NOMO-1 treated with DMSO at 0.1 percent for 48 hours (cell line): ENCODE measurements around the gene B9D1.

ENCODE experiments used
- DNase-seq: peaks from one replicate; lab custom pipeline; 2025; ENCODE audit not compliant: unreplicated experiment; lab: John Stamatoyannopoulos, UW

The B9D1 gene

DNA sequence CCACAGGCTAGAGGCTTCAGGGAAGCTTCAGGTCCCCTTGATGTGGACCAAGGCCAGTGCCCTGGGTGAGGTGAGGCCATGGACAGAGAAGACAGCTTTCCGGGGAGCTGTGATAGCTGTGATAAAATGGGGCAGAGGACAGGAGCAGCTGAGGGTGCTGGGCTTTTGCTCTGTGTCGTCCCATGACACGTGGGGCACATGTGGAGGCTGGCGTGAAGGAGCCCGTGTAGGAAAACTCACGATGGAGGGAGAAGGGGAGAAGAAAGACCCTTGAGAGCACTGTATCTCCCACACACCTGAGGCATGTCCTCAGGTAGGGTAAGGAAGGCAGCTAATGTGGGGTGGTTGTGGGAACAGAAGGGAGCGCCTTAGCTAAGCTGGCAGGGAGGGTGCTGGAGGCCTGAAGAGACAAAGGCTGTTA lies 21.3 kb downstream of the B9D1 start:
- no peak for DNase-seq

DNA sequence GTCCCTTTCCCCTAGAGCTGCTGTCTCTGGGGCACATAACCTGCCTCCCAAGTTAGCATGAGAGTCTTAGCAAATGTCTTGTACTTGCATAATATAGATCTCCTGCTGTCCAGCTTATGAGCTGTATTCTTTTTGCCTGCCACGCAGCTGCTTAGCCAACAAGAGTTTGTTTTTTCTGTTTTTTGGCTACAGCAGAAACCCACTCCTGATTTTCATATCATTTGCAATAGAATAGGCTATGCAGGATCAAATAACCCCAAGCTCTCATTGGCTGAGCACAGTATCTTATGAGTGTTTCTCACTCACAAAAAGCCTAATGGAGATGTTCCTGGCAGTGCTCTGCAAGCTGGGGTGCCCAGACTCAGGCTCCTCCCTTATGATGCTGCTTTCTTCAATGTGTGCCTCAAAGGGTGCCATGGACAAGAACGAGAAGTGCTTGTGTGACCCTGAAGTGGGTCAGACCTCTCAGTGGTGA lies 23.1 kb downstream of the B9D1 start:
- DNase-seq: no peak

DNA sequence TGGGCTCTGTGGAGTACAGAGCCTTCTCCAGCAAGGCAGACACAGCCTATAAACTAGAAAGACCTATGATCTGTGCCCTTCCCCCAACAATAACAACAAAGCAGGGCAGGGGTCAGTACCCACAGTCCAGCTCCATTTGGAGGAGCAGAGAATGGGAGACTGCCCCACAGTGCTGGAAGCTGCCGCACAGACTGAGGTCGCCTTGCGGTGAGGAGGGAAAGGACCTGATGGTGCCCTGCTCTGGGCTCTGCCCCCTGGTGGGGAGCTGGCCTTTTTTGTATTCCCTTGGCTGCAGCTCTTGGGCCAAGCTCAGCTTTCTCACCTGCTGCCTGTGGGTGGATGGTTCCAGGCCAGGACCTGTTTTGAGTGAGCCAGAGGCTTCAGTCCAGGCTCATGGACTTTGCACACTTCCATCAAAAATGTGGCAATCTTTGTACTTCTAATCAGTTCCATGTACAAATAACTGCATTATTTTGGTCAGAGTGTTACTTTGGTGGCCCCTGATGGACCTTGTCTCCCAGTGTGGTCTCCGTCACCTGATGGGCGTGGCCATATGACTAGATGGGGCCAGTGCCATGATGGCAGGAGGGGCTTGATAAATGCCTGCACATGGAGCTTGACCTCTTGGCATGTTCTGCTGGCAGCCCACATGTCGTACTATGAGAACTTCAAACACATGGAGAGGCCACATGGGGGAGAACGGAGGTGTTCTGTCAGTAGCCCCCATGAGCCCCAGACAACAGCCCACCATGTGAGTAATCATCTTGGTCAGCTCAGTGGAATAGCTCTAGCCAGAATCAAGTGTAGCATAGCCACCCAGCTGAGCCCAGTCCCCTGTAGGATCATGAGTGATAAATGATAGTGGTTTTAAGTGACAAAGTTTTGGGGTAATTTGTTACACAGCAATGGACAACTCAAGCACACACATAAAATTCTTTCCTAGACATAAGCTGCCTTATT lies 24.2 kb downstream of the B9D1 start:
- DNase-seq: peak; percentile 33

DNA sequence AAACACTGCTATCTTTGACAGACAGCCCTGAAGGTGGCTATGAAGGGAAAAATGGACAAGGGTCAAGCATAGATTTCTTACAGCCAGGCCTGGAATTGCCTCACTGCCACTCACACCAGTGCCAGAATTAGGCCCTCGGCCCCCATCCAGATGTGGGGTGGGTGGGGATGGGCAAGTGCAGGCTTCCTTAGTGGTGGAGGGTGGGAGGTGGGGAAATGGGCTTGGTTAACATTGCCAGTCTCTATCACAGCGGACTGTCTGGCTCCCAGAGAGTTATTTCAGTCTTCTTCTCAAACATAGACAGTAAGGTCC lies 24.9 kb downstream of the B9D1 start:
- DNase-seq: no peak

DNA sequence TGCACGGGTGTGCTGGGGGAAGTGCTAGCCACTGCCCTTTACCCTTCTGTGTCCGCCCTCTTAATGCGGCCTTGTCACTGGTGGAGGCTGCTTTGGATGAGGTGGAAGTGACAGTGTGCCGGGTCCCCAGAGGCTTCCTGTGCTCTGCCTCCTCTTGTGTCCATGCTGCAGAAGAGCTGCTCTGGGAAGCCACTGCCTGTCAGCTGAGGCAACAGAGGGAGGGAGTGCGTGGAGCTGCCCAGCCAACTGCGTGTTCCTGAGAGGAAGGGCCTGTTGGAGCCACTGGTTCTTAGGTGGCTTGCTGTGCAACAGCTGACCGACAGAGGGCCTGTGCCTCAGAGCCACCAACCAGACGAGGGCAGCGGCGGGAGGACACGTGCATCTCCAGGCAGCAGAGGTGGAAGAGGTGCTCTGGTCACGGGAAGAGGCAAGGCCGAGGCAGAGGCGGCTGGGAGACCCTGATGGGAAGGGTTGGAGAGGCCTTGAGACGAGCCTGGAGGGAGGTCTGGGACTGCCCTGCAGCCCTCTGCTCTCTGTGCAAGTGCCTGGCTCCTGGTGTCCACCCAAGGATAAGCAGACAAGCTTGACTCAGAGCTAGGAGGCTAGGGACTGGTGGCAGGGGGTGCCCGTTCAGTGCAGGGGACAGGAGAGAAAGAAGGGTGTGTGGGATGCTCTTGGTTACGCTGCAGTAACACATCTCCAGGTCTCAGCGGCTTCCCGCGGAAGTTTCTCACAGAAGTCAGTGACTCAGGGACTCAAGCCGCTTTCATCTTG lies 25.4 kb downstream of the B9D1 start:
- no peak for DNase-seq

DNA sequence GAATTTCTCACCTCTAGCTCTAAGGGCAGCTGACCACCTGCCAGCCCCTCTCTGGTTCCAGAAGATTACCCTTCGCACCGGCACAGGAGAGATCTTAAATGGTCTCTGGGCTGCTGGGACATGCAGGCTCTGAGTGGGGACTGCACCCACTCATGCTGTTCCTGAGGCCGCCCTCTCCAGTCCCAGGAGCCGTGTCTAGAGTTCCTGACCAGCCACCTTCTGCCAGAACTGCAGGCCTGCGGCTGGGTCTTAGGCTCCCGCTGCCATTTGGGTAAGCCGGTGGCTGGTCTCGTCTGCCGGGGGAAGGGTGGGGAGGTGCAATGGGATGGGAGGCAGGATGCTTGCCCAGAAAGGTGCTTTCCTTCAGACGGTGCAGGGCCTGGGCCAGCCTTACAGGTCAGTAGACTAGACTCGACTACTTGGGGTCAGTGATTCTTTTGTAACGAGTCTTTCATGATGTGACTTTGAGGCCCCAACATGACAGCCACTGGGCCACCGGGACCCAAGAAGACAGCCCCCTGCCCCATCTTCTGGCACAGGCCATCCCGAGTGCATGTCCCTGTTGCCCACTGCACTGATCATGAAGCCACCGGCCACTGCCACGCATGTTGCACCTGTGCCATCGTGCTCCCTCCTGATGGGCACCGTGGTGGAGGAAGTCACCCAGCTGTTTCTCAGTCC lies 26.4 kb downstream of the B9D1 start:
- DNase-seq: no peak

DNA sequence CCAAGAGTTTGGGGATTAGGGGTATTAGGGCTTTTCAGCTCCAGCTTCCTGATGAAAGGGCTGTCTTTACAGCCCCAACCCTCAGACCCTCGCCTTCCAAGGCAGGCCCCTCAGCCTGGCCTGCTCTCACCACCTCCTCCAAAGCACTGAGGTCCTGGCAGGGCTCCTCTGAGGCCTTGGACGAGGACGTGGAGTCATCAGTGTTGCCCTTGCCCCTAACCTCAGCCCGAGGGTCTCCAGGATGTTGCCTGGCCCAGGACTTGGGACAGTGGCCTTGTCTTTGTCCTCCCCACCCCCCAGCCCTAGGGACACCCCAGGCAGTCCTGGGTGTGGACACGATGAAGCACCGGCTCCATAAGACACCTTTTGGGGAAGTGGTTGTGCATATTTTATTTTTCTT lies 28.2 kb downstream of the B9D1 start:
- no peak for DNase-seq

DNA sequence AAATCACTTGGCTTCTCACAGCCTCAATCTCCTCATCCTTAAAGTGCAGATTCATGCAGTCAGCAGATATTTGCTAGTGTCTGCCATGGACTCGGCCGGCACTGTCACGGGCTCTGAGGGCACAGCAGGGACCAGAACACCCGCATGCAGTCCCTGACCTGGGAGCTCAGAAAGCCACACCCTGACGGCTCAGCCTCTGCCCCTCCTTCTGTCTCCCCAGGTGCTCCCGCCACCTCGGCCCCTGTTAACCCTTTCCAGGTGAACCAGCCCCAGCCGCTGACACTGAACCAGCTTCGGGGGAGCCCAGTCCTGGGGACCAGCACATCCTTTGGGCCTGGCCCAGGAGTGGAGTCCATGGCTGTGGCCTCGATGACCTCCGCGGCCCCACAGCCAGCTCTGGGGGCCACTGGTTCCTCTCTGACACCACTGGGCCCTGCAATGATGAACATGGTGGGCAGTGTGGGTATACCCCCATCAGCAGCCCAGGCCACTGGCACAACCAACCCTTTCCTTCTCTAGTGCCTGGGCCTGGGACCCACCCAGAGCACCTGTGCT lies 28.7 kb downstream of the B9D1 start:
- DNase-seq: no peak

DNA sequence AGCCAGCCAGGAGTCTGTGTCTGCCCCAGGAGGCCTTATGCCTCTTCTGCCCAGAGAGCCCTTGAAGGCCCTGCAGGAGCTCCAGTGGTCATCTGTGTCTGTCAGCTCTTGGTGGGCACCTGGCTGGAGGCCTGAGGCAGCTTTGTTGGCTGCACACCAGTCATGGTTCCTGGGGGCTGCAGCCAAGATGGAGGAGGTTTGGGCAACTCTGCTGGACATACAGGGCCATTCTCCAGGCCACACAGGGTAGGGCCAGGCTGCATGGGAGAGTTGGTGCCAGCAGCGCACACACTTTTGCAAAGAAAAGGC lies 29.4 kb downstream of the B9D1 start:
- no peak for DNase-seq

DNA sequence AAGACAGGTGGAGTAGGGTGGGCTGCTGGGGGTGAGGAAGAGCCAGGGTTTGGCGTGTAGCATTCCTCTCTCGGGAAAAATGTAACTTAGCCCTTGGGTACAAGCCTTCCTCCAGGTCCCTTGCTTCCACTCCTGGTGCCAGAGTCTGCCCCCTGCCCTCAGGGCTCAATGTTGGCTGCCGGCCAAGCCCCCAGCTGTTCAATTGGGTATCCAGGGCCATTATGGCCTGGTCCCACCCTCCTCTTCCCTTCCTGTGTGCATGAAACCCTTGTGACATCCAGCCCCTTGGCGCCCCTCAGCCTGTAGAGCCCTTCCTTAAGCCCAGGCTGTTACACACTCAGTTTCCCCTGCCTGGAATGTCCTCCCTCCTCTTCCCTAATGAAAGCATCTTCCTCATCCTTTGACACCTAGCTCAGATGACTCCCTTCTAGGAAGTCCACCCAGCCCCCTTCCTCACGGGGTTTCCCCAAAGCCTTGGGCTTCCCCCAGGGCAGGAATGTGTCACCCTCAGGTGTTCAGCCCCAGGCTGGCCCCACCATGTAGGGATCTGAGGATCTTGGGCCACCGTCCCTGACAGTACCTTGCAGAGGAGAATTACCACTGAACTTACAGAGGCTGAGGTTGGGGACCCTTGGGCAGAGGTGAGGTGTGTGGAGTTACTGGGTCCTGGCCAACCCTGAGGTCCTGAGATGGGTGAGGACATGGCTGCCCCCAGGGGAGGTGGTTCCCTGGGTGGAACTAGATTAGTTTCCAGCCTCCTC lies 30.0 kb downstream of the B9D1 start:
- DNase-seq: no peak

DNA sequence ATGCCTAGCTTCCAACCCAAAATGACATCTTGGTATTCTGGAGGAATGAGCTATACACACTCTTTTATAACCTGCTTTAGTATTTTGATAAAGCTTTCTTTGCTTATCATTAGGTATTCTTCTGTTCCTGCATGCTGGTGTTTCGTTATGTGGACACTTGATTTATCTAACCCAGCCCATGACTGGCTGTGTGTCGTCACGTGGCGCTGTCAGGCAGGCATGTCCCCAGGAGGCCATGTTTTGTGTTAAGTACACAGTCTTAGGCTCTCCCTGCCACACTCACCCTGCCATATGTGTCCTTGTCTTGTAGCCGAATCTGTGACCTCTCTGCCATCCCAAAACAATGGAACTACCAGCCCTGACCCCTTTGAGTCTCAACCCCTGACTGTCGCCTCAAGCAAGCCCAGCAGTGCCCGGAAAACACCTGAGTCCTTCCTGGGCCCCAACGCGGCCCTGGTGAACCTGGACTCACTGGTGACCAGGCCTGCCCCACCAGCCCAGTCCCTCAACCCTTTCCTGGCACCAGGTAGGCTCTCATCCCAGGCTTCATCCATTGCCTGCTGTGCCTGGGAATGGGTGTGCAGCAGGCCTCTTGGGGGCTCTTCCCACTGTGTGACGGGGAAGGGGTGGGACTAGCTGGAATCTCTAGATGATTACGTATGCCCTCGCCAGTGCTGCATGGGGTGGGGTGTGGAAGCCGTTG lies 30.8 kb downstream of the B9D1 start:
- DNase-seq: no peak

DNA sequence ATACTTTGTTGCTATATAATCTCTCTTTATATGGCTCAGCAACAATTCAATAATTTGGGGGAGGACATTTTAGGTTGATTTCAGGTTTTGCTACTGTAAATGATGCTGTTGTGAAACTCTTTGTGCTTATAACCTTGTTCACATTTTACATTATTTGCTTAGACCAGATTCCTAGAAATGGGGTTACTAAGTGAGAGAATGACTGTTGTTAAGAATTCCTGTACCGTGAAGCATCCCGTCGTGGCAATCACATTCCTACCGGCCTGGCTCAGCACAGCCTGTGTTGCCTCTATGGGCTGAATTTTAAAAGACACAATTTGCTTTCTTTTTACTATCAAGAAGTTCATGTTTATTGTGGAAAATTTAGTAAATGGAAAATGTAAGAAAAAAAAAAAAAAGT lies 31.4 kb downstream of the B9D1 start:
- no peak for DNase-seq

DNA sequence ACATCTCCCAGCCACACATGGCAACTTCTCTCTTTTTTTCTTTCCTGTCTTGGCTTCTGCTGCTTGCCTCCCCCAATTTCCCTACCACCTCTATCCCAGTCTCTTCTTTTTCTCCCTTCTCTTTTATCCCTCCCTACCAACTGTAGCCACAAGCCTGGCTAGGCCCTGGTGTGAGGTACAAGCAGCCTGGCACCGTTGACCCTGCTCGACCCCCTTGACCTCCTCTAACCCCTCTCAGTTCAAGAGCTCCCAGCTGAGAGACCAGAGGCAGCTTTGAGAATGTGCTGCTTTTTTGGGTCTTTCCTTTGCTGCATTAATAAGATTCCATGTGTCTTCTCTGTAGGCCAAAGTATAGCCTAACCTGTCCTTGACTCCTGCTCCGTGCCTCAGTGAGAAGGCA lies 32.3 kb downstream of the B9D1 start:
- DNase-seq: no peak

DNA sequence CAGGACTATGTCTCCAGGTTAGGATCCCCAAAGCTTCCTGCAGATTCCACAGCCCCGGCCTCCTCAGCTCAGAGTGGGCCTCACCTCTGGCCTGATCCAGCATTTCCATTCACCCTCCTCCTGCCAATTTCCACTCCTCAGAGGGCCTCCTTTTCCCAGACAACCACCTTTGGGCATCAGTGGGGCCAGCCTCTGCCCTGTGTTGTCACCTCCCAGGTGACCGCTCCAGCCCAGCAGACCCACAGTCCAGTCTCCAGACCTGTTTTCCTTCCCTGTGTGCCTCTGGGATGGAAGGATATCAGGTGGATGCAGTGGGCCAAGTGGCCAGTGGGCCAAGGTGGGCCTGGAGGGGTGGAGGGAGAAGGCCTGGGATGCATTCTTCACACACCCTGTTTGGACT lies 32.7 kb downstream of the B9D1 start:
- DNase-seq: no peak

DNA sequence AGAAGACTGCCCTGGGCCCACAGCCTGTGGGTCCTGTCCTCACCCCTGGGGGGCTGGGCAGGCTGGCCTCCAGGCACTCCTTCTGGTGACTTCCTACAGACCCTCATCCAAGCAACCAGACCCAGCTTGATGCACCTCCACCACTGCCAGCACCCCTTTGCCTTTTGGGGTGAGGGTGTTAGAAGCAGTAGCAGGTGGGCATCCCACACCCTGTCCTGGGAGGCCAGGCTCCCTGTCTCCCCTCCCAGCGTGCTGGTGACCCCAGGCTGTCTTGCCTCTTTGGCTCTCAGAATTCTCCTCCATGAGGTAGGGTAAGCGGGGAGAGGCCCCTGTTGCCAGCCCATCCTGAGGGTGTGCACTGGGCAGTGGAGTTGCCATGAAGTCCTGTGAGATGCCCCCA lies 33.4 kb downstream of the B9D1 start:
- no peak for DNase-seq

DNA sequence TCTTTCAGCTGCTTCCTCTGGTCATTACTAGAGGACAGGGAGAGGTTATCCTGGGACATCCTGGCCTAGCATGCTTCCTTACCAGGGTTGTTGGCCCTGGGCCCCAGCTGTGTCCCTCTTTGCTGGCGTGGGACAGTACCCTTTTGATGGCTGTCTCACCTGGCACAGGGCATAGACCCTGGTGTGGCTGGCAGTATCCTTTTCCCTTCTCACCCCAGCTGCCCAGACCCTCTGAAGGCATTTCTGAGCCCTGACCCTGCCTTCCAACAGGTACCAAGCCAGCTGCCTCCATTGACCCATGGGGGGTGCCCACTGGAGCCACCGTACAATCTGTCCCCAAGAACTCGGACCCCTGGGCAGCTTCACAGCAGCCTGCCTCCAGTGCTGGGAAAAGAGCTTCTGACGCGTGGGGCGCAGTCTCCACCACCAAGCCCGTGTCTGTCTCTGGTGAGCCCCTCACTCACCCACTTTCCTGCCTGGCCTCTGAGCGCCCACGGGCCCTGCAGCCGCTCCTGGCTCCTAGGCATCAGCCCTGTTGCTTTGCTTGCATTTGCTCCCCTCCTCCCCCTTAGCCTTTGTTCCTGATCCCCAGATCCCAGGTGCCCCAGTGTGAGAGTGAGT lies 34.0 kb downstream of the B9D1 start:
- DNase-seq: no peak

DNA sequence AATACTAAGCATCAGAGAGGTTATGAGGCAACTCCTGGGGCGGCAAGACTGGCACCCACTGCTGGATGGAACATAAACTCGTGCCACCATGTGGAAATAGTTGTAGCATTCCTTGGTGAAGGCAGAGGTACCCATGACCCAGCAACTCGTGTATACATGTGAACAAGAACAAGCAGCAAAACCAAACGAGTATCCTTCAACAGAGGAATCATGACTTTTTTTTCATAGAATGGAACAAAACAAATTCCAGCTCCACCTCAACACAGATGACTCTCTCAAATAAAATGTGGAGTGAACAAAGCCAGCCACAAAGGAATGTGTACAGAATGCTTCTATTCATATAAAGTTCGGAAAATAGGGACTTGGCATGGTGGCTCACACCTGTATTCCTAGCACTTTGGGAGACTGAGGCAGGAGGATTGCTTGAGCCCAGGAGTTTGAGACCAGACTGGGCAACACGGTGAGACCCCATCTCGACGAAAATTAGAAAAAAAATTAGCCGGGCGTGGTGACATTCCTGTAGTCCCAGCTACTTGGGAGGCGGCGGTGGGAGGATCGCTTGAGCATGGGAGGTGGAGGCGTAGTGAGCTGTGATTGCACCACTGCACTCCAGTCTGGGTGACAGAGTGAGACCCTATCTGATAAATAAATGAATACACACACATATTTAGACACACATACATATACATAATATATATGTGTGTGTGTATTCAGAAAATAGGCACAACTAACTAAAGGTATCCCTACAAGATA lies 35.3 kb downstream of the B9D1 start:
- no peak for DNase-seq

DNA sequence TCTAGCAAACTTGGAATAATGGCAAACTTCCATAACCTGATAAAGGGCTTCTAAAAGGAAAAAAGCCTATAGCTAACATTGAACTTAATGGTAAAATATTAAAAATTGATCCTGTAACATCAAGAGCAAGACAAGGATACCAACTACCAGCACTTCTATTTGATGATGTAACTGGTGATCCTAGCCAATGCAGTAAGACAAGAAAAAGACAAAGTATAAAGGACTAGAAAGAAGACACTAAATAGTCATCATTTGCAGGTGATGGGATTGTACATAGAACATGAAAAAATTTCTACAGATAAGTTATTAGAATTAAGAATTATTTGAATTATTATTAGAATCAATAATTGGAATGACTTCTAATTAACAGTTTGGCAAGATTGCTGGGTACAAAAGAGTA lies 37.0 kb downstream of the B9D1 start:
- no peak for DNase-seq

DNA sequence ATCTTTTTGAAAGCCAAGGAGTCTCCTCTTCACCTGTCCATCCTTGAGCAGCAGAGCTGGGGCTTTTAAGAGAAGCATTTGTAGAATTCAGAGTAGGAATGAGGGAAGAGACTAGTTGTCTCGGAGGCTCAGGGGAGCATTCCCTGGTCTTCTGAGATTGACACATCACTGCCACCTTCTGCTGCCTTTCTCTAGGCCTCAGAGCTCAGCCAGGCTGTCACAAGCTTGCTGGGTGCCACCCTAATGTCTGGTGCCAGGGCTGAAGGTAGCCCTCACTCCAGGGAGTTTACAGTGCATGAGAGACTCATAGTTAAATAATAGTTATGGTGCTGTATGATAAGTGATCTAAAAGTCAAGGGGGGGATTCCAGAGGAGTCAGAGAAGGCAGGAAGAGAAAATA lies 39.7 kb downstream of the B9D1 start:
- no peak for DNase-seq
